B cell (primary cell): Measurements from ENCODE around the gene NCKAP5L. TPM values are rescaled to one million over a fixed set of nuclear protein-coding genes. Genes with fewer than 3 reads are reported as not detected.
A peak's percentile ranks its signal among the peaks of the same experiment; 100 is the strongest.

Experiments used
- ATAC-seq: fragments of 200-7000 bp; cut with Tn5 transposase; one replicate; pipeline ENCODE4 v1.10.0; 2021; ENCODE audit warnings: low read depth, mild to moderate bottlenecking, moderate number of reproducible peaks, moderate library complexity
- CTCF ChIA-PET: fragments of 350-600 bp; sonication (Branson Sonifier 250); formaldehyde crosslinking; loops from one replicate; lab custom pipeline; 2021; ENCODE audit warnings: antibody characterized with exemption, inconsistent platforms; lab: Charles Lee
- POLR2A ChIA-PET: fragments of 350-600 bp; sonication (Branson Sonifier 250); formaldehyde crosslinking; loops from one replicate; lab custom pipeline; 2021; ENCODE audit warnings: antibody characterized with exemption; lab: Charles Lee
- DNase-seq: peaks from one replicate; pipeline ENCODE4 v3.0.0; 2013
- H2AFZ ChIP-seq: 2 replicates; pipeline ENCODE4 v1.6.1; 2012; ENCODE audit warnings: mild to moderate bottlenecking, low read depth, low read length; ENCODE audit not compliant: insufficient read depth, poor library complexity, severe bottlenecking
- H3K27ac ChIP-seq, 2 donors: 1 replicate in 1 of 2; 2 replicates in 1 of 2; pipeline ENCODE4 v1.5.1; 2012 to 2013; ENCODE audit warnings: low read length in 2 of 2, mild to moderate bottlenecking in 2 of 2, moderate library complexity in 1 of 2
- H3K27me3 ChIP-seq, 4 experiments: fragments of 200-600 bp in 1 of 4; sonication (generic) in 1 of 4; replicated peaks in 1 of 4; 1 replicate in 2 of 4; 2 replicates in 2 of 4; pipeline versions ENCODE4 v1.6.1 to v1.7.0; 2013 to 2016; ENCODE audit warnings: low read length in 3 of 4, mild to moderate bottlenecking in 2 of 4, mixed read lengths in 1 of 4, moderate library complexity in 1 of 4; ENCODE audit not compliant: insufficient read depth in 4 of 4, control insufficient read depth in 3 of 4; ENCODE audit errors: control extremely low read depth in 1 of 4
- H3K36me3 ChIP-seq, 2 experiments: replicated peaks in 1 of 2; 1 replicate in 1 of 2; 2 replicates in 1 of 2; pipeline versions ENCODE4 v1.6.1 to v1.7.1; 2013; ENCODE audit warnings: low read length in 1 of 2; ENCODE audit not compliant: insufficient read depth in 2 of 2, control insufficient read depth in 1 of 2; ENCODE audit errors: control extremely low read depth in 1 of 2, extremely low read depth in 1 of 2
- H3K4me1 ChIP-seq, 2 donors: fragments of 200-600 bp in 1 of 2; sonication (generic) in 1 of 2; 1 replicate in 1 of 2; 2 replicates in 1 of 2; pipeline versions ENCODE4 v1.5.1 to v1.6.1; 2013 to 2017; ENCODE audit warnings: low read length in 2 of 2; ENCODE audit not compliant: control insufficient read depth in 2 of 2, insufficient read depth in 2 of 2
- H3K4me2 ChIP-seq: replicated peaks from 2 replicates; pipeline ENCODE3; 2012; ENCODE audit warnings: mild to moderate bottlenecking, low read depth, low read length; ENCODE audit not compliant: poor library complexity, severe bottlenecking
- H3K4me3 ChIP-seq, 5 experiments: fragments of 200-600 bp in 1 of 5; sonication (generic) in 1 of 5; 1 replicate in 3 of 5; 2 replicates in 2 of 5; pipeline versions ENCODE4 v1.5.1 to v1.7.0; 2011 to 2016; ENCODE audit warnings: low read length in 4 of 5, mild to moderate bottlenecking in 4 of 5, low read depth in 2 of 5, control low read depth in 1 of 5, moderate library complexity in 1 of 5; ENCODE audit not compliant: insufficient read depth in 1 of 5; ENCODE audit errors: control extremely low read depth in 1 of 5, extremely low read depth in 1 of 5
- H3K79me2 ChIP-seq: fragments of 200-600 bp; sonication (generic); one replicate; pipeline ENCODE4 v1.6.0; 2016; ENCODE audit warnings: low read length; ENCODE audit not compliant: control insufficient read depth, insufficient read depth
- H3K9ac ChIP-seq: fragments of 200-600 bp; sonication (generic); 2 replicates; pipeline ENCODE4 v1.6.1; 2017; ENCODE audit warnings: mild to moderate bottlenecking, low read length, moderate library complexity
- H3K9me3 ChIP-seq, 3 donors: one replicate each; pipeline versions ENCODE4 v1.6.1 to v1.7.1; 2013; ENCODE audit warnings: low read length in 2 of 3; ENCODE audit not compliant: control insufficient read depth in 2 of 3, insufficient read depth in 1 of 3; ENCODE audit errors: control extremely low read depth in 1 of 3
- H4K20me1 ChIP-seq: 2 replicates; pipeline ENCODE4 v1.6.0; 2012; ENCODE audit warnings: mild to moderate bottlenecking, low read length; ENCODE audit not compliant: insufficient read depth, control insufficient read depth, poor library complexity, severe bottlenecking
- H3K27ac Mint-ChIP-seq: one replicate; pipeline ENCODE4 v1.8.0; 2021; ENCODE audit warnings: mixed read lengths
- H3K27me3 Mint-ChIP-seq: one replicate; pipeline ENCODE4 v1.8.0; 2021; ENCODE audit warnings: mixed read lengths
- H3K4me1 Mint-ChIP-seq: one replicate; pipeline ENCODE4 v1.8.0; 2021; ENCODE audit warnings: mixed read lengths
- H3K4me3 Mint-ChIP-seq: one replicate; pipeline ENCODE4 v1.8.0; 2021; ENCODE audit warnings: mixed read lengths
- H3K9me3 Mint-ChIP-seq: one replicate; pipeline ENCODE4 v1.8.0; 2022; ENCODE audit warnings: mixed read lengths; ENCODE audit not compliant: insufficient read depth
- EZH2 ChIP-seq: IDR thresholded peaks from 2 replicates; pipeline ENCODE4 v1.6.1; 2012; ENCODE audit warnings: borderline replicate concordance, low read depth, mild to moderate bottlenecking, moderate library complexity, low read length; ENCODE audit not compliant: insufficient read depth, poor library complexity, severe bottlenecking
- WGBS: methylation state at CpG from one replicate; pipeline ENCODE4 v1.1.5; 2013; ENCODE audit warnings: missing lambda C conversion rate; ENCODE audit not compliant: insufficient coverage; 5-methylcytosine and 5-hydroxymethylcytosine counted together
- intact Hi-C: fragments of 100-400 bp; cut with micrococcal nuclease; formaldehyde crosslinking; loops from one replicate; pipeline ENCODE4 v1.10.0; 2022
- polyA plus RNA-seq: library from polyadenylated mRNA; depleted of rRNA; stranded (reverse); fragments of >200 nt; gene quantifications from 2 replicates; pipeline ENCODE4 v1.2.3, GENCODE V29; 2012
- total RNA-seq, 2 donors: library from RNA; stranded (reverse); fragments of 120-200 nt in 1 of 2; gene quantifications; 1 replicate in 1 of 2; 2 replicates in 1 of 2; pipeline versions ENCODE4 v1.2.3 to v1.2.4, GENCODE V29; 2013 to 2022
- TF ChIP-seq, protein P1 (sequence below): fragments of 200-600 bp; IDR thresholded peaks from one replicate; pipeline ENCODE4 v1.8.0; 2022; ENCODE audit warnings: antibody characterized with exemption, mild to moderate bottlenecking

Gene NCKAP5L
- total and polyA plus RNA-seq, 2 donors (not counting 1 experiment from before 2014, with no cell fraction given): 3.2 to 13.2 TPM

- Histone ChIP-seq H3K79me2 (peaks cover 98% of the 10 kb centered on the region), H2AFZ (no peak overlapping the region), H3K4me1 (peaks cover 37 to 54% of the 10 kb centered on the region in 2 donors), H3K9me3 (no peaks in the 10 kb centered on the region), H4K20me1 (peaks cover 100% of the 10 kb centered on the region), H3K27ac (peak overlapping the region in 1 of 2 donors; percentile 44), H3K4me2 (peak overlapping the region; percentile 7), H3K4me3 (no peak overlapping the region), H3K9ac (no peak overlapping the region), H3K36me3 (peaks cover 7 to 37% of the 10 kb centered on the region in 2 experiments), H3K27me3 (no peaks in the 10 kb centered on the region)
- ATAC-seq: no peak
- CTCF ChIA-PET: interaction anchor here (0.7 kb wide), 1 partner anchor 99 kb away, joined by 4 read pairs; no protein-coding TSS in a partner anchor
- peak overlapping the region; percentile 11 for H3K4me3 Mint-ChIP-seq
- H3K27ac Mint-ChIP-seq: peak overlapping the region; percentile 43
- TF ChIP-seq, protein P1, sequence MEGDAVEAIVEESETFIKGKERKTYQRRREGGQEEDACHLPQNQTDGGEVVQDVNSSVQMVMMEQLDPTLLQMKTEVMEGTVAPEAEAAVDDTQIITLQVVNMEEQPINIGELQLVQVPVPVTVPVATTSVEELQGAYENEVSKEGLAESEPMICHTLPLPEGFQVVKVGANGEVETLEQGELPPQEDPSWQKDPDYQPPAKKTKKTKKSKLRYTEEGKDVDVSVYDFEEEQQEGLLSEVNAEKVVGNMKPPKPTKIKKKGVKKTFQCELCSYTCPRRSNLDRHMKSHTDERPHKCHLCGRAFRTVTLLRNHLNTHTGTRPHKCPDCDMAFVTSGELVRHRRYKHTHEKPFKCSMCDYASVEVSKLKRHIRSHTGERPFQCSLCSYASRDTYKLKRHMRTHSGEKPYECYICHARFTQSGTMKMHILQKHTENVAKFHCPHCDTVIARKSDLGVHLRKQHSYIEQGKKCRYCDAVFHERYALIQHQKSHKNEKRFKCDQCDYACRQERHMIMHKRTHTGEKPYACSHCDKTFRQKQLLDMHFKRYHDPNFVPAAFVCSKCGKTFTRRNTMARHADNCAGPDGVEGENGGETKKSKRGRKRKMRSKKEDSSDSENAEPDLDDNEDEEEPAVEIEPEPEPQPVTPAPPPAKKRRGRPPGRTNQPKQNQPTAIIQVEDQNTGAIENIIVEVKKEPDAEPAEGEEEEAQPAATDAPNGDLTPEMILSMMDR: no peak
- no peak for TF ChIP-seq EZH2
- no peaks in the 10 kb centered on the region for H3K9me3 Mint-ChIP-seq
- 80% methylated on average over 1 of the region's 1 CpG for WGBS
- H3K27me3 Mint-ChIP-seq: no peaks in the 10 kb centered on the region
- intact Hi-C loops: no loop called here
- no peak for DNase-seq
- POLR2A ChIA-PET: interaction anchor here (0.7 kb wide), 1 partner anchor 16 kb away, joined by 5 read pairs; no protein-coding TSS in a partner anchor
- peaks cover 80% of the 10 kb centered on the region for H3K4me1 Mint-ChIP-seq
Observed at GRCh38 chr12:49750996-49751393, 77.2 kb downstream of the NCKAP5L start.
